ENCODE data around the gene MEA1.
"Not testable (repeated sequence)": the region's sequence is repeated elsewhere in the genome, so short reads cannot be mapped to it uniquely, and the experiment has no call there.

Gene MEA1

GRCh38 chr6:43013843-43014433 lies at the start of gene MEA1, which contains the start of gene KLHDC3:
TSS of gene MEA1 (minus strand) at chr6:43013946. CDS start at chr6:43013813, 133 bp downstream.
TSS of gene KLHDC3 (plus strand) at chr6:43014249. CDS start at chr6:43017193, 2,944 bp downstream.
- DNase-seq (ENCODE audit: low read depth) = peak; percentile 100

GRCh38 chr6:43062818-43063217 lies 49.1 kb upstream of the MEA1 start:
- DNase-seq (ENCODE audit: low read depth) = no peak

GRCh38 chr6:43061861-43062260 lies 48.1 kb upstream of the MEA1 start:
- DNase-seq (ENCODE audit: low read depth) = no peak

- no peak for DNase-seq (ENCODE audit: low read depth)
Observed at GRCh38 chr6:43060755-43061633, 47.2 kb upstream of the MEA1 start.

GRCh38 chr6:43060034-43060754 lies 46.4 kb upstream of the MEA1 start:
- no peak for DNase-seq (ENCODE audit: low read depth)

- DNase-seq (ENCODE audit: low read depth) = peak; percentile 95
Observed at GRCh38 chr6:43059168-43060033, 45.7 kb upstream of the MEA1 start, which contains the start of the genes KLC4 and MRPL2. TSS of gene KLC4 (plus strand) at chr6:43059631. CDS start at chr6:43061336, 1,705 bp downstream. TSS of gene MRPL2 (minus strand) at chr6:43059434. CDS start at chr6:43059381, 53 bp downstream.

- no peak for DNase-seq (ENCODE audit: low read depth)
Observed at GRCh38 chr6:43058531-43058930, 44.8 kb upstream of the MEA1 start.

- no peak for DNase-seq (ENCODE audit: low read depth)
Observed at GRCh38 chr6:43055966-43056365, 42.2 kb upstream of the MEA1 start.

- DNase-seq (ENCODE audit: low read depth) = no peak
Observed at GRCh38 chr6:43054206-43054943, 40.6 kb upstream of the MEA1 start.

GRCh38 chr6:43053545-43054205 lies 39.9 kb upstream of the MEA1 start, which contains the start of gene CUL7:
TSS of gene CUL7 (minus strand) at chr6:43053851. CDS start at chr6:43052788, 1,063 bp downstream.
- peak; percentile 78 for DNase-seq (ENCODE audit: low read depth)

GRCh38 chr6:43052842-43053544 lies 39.2 kb upstream of the MEA1 start:
- DNase-seq (ENCODE audit: low read depth) = no peak

GRCh38 chr6:43052225-43052841 lies 38.6 kb upstream of the MEA1 start:
- no peak for DNase-seq (ENCODE audit: low read depth)

GRCh38 chr6:43050981-43051380 lies 37.2 kb upstream of the MEA1 start:
- no peak for DNase-seq (ENCODE audit: low read depth)

GRCh38 chr6:43047998-43048397 lies 34.3 kb upstream of the MEA1 start:
- DNase-seq (ENCODE audit: low read depth) = no peak

- DNase-seq (ENCODE audit: low read depth) = no peak
Observed at GRCh38 chr6:43045371-43045930, 31.7 kb upstream of the MEA1 start.

GRCh38 chr6:43043310-43043709 lies 29.6 kb upstream of the MEA1 start:
- no peak for DNase-seq (ENCODE audit: low read depth)

- DNase-seq (ENCODE audit: low read depth) = not testable (repeated sequence)
Observed at GRCh38 chr6:43041475-43041874, 27.7 kb upstream of the MEA1 start.

- no peak for DNase-seq (ENCODE audit: low read depth)
Observed at GRCh38 chr6:43040542-43041257, 27.0 kb upstream of the MEA1 start.

Data from non-pigmented ciliary epithelial cell (primary cell).